Natural killer cell (primary cell): Measurements from ENCODE around the gene PDE8A. TPM values are rescaled to one million over a fixed set of nuclear protein-coding genes. Genes with fewer than 3 reads are reported as not detected.

ENCODE experiments used
- ATAC-seq, 3 donors: fragments of 150-1000 bp in 2 of 3; fragments of 200-7000 bp in 1 of 3; cut with Tn5 transposase; 1 replicate in 1 of 3; 2 replicates in 2 of 3; pipeline ENCODE4 v1.10.0; 2021; ENCODE audit warnings: mild to moderate bottlenecking in 2 of 3, moderate library complexity in 2 of 3
- DNase-seq, 2 donors: peaks; one replicate each; pipeline versions ENCODE4 v3.0.0 to v3.0.0-alpha.2; 2013 to 2021; ENCODE audit warnings: mixed read lengths in 1 of 2
- H3K27ac ChIP-seq: one replicate; pipeline ENCODE4 v1.5.1; 2013; ENCODE audit warnings: mild to moderate bottlenecking, low read length
- H3K27me3 ChIP-seq: one replicate; pipeline ENCODE4 v1.6.1; 2013; ENCODE audit warnings: low read length; ENCODE audit not compliant: control insufficient read depth, insufficient read depth
- H3K36me3 ChIP-seq: one replicate; pipeline ENCODE4 v1.6.1; 2013; ENCODE audit warnings: low read length; ENCODE audit not compliant: control insufficient read depth, insufficient read depth
- H3K4me1 ChIP-seq: one replicate; pipeline ENCODE4 v1.6.1; 2013; ENCODE audit warnings: low read length; ENCODE audit not compliant: control insufficient read depth, insufficient read depth
- H3K4me3 ChIP-seq: one replicate; pipeline ENCODE4 v1.5.1; 2013; ENCODE audit warnings: low read length
- H3K9me3 ChIP-seq: one replicate; pipeline ENCODE4 v1.6.1; 2013; ENCODE audit warnings: low read length; ENCODE audit not compliant: control insufficient read depth, insufficient read depth
- H3K27ac Mint-ChIP-seq, 2 donors: one replicate each; pipeline ENCODE4 v1.8.0; 2022; ENCODE audit warnings: mild to moderate bottlenecking in 2 of 2, mixed read lengths in 2 of 2, moderate library complexity in 1 of 2
- H3K27me3 Mint-ChIP-seq, 2 donors: one replicate each; pipeline ENCODE4 v1.8.0; 2022; ENCODE audit warnings: low read depth in 2 of 2, mixed read lengths in 2 of 2
- H3K36me3 Mint-ChIP-seq: one replicate; pipeline ENCODE4 v1.8.0; 2022; ENCODE audit warnings: mixed read lengths
- H3K4me1 Mint-ChIP-seq, 2 donors: one replicate each; pipeline ENCODE4 v1.8.0; 2022; ENCODE audit warnings: mixed read lengths in 2 of 2
- H3K4me3 Mint-ChIP-seq: one replicate; pipeline ENCODE4 v1.8.0; 2022; ENCODE audit warnings: mild to moderate bottlenecking, moderate library complexity, mixed read lengths
- H3K9me3 Mint-ChIP-seq, 2 donors: one replicate each; pipeline ENCODE4 v1.8.0; 2022; ENCODE audit warnings: mixed read lengths in 2 of 2
- CTCF ChIP-seq: fragments of 200-600 bp; IDR thresholded peaks from one replicate; pipeline ENCODE4 v1.8.0; 2022; ENCODE audit warnings: antibody characterized with exemption
- WGBS: methylation state at CpG from one replicate; pipeline ENCODE4 v1.1.7; 2013; ENCODE audit warnings: missing lambda C conversion rate; ENCODE audit not compliant: insufficient coverage; 5-methylcytosine and 5-hydroxymethylcytosine counted together
- intact Hi-C: fragments of 100-400 bp; cut with micrococcal nuclease; formaldehyde crosslinking; loops from one replicate; pipeline ENCODE4 v1.14.2; 2022
- total RNA-seq, 4 donors: library from RNA; stranded (reverse); fragments of 120-200 nt in 1 of 4; gene quantifications; one replicate each; pipeline versions ENCODE4 v1.2.3 to v1.2.4, GENCODE V29; 2013 to 2022

Gene PDE8A
- total RNA-seq, 3 donors from 2014 or later (not counting 1 experiment from before 2014, with no cell fraction given), result 21.0 to 24.2 (median 23.8) TPM

GRCh38 chr15:84973492-84974460 lies 7.9 kb upstream of the PDE8A start:
- Mint-ChIP-seq H3K4me3 (no peak overlapping the region), H3K27ac (no peak overlapping the region), H3K4me1 (no peaks in the 10 kb centered on the region), H3K27me3 (no peaks in the 10 kb centered on the region), H3K36me3 (no peaks in the 10 kb centered on the region), H3K9me3 (no peaks in the 10 kb centered on the region)
- no peak for TF ChIP-seq CTCF
- Histone ChIP-seq H3K4me3 (no peak overlapping the region), H3K36me3 (no peaks in the 10 kb centered on the region), H3K9me3 (no peaks in the 10 kb centered on the region), H3K27ac (no peak overlapping the region), H3K4me1 (no peaks in the 10 kb centered on the region), H3K27me3 (no peaks in the 10 kb centered on the region)
- 92% methylated on average over 16 of the region's 16 CpGs for WGBS
- DNase-seq, result no peak
- ATAC-seq, result no peak
- intact Hi-C loops, result no loop called here

GRCh38 chr15:84975871-84976351 lies 5.7 kb upstream of the PDE8A start:
- Mint-ChIP-seq H3K9me3 (no peaks in the 10 kb centered on the region), H3K27me3 (no peaks in the 10 kb centered on the region), H3K4me3 (no peak overlapping the region), H3K4me1 (peaks cover 9 to 10% of the 10 kb centered on the region in 2 donors), H3K36me3 (no peaks in the 10 kb centered on the region), H3K27ac (no peak overlapping the region)
- intact Hi-C loops, result no loop called here
- Histone ChIP-seq H3K4me1 (peaks cover 9% of the 10 kb centered on the region), H3K36me3 (no peaks in the 10 kb centered on the region), H3K27me3 (no peaks in the 10 kb centered on the region), H3K27ac (no peak overlapping the region), H3K9me3 (no peaks in the 10 kb centered on the region), H3K4me3 (no peak overlapping the region)
- TF ChIP-seq CTCF, result no peak
- DNase-seq (no peak), ATAC-seq (no peak)
- 98% methylated on average over 4 of the region's 5 CpGs for WGBS

- Histone ChIP-seq H3K4me3 (no peak overlapping the region), H3K9me3 (no peaks in the 10 kb centered on the region), H3K27me3 (no peaks in the 10 kb centered on the region), H3K36me3 (no peaks in the 10 kb centered on the region), H3K27ac (no peak overlapping the region), H3K4me1 (peaks cover 9% of the 10 kb centered on the region)
- no peaks in the 10 kb centered on the region for H3K36me3 Mint-ChIP-seq
- no peaks in the 10 kb centered on the region for H3K9me3 Mint-ChIP-seq
- DNase-seq, result no peak
- peaks cover 9 to 10% of the 10 kb centered on the region in 2 donors for H3K4me1 Mint-ChIP-seq
- no peaks in the 10 kb centered on the region for H3K27me3 Mint-ChIP-seq
- ATAC-seq, result no peak
- H3K4me3 Mint-ChIP-seq, result no peak overlapping the region
- no peak for TF ChIP-seq CTCF
- H3K27ac Mint-ChIP-seq, result no peak overlapping the region
- 93% methylated on average over 8 of the region's 10 CpGs for WGBS
- intact Hi-C loops, result no loop called here
Observed at GRCh38 chr15:84976746-84977345, 4.8 kb upstream of the PDE8A start.
